T-helper 1 cell (primary cell): Measurements from ENCODE around the gene TMEM167A.

ENCODE experiments used
- DNase-seq, 5 donors: peaks; one replicate each; pipeline ENCODE4 v3.0.0-alpha.2; 2012 to 2020
- total RNA-seq, 4 donors: gene quantifications; one replicate each; lab custom pipeline; 2026; lab: John Stamatoyannopoulos, UW

Gene TMEM167A
- 44.1 to 65.2 (median 47.4) reads per million in 4 donors for total RNA-seq

DNA sequence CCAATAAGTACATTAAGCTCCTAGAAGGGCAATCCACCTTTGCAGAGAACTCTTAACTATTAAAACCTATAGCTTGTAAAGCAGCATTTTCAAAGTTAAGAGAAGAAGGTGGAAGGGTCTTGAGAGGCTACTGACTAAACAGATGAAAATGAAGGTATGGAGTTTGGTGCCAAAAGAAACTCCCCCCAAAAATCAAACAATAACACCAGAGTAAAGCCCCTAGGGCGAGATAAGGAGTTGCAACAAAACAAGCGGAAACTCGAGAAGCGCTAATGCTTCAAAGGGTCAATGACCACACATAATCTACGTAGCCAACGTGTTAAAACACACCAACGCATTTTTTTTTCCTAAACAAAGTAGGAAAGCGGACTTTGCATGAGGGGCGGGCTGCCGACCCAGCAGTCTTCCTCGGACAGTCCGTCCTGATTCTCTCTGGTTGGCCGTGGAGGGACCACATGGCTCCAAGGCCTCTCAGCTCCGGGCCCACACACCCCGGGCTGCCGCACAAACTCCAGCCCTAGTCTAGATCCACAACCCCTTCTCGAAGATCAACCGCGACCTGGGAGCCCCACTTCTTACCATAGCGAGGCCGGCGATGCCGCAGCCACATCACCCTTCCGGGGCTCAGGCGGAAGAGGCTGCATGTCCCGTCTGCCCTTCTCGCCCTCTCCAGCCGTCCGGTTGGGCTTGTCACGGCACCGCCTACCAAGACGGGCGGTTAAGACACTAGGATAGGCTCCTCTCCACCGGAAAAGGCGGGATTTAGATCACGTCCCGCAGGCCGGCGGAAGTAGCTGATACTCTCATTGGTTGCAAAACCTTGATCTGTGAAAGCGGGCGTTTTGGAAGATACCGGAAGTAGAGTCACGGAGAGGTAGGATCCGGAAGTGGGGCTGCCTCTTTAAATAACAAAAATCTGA, at the start of gene TMEM167A, which contains the start of gene XRCC4:
Gene TMEM167A (minus strand): TSS at position 653 of the 920 bp plus-strand sequence. CDS start 71 bp downstream, at position 582.
Gene XRCC4 (plus strand): TSS at position 806 of the 920 bp plus-strand sequence. CDS start 27,373 bp downstream, outside the sequence.
- peak; percentile 86 to 98 (median 91) for DNase-seq

DNA sequence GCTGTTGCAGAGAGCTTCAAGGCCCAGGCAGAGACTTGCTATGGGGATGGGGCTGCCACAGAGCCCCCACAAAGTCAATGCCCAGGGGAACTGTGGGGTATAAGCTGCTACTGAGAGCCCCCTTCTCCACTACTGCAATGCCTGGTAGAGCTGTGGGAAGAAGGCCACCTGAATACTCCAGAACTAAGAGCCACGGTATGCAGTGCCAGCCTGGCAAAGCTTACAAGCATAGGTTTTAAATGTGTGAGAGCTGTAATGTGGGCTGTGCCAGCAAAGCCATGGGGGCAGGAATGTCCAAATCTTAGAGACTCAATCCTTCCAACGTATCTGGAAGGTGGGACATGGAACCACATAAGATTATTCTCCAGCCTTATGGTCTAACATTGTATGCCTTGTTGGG, 49.3 kb upstream of the TMEM167A start:
- no peak for DNase-seq

- DNase-seq = no peak
Measured at GRCh38 chr5:83125560-83125959, 48.4 kb upstream of the TMEM167A start.

DNA sequence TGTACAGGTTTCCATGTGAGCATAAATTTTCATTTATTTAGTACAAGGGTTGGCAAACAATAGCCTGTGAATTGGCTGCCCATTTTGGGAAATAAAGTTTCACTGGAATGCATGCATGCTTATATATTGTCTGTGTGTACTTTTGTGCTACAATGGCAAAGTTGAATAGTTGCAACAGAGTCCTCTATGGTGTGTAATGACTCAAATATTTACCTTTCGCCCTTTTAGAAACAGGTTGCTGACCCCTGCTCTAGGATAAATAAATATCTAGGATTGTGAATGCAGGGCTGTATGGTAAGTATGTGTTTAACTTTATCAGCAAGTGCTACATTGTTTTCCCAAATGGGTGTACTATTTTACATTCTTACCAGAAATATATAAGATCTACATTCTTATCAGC, 47.4 kb upstream of the TMEM167A start:
- no peak for DNase-seq

DNA sequence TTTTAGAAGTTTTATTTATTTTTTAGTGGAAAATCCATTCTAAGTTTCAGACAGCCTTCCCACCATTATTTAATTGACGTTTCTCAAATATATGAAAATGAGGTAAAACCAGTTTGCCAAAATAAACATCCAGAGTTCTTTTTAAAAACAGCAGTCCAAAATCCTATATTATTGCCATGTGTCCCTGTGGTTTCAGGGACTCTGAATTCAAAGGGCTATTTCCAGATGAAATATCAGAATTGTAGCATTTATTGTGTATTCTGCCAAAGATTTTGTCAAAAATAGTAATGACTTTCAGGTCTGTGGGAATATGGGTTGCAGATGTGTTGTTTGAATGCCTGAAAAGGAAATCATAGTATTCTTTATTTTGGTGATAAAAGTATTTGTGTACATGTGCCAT, 41.8 kb upstream of the TMEM167A start:
- DNase-seq = no peak

DNA sequence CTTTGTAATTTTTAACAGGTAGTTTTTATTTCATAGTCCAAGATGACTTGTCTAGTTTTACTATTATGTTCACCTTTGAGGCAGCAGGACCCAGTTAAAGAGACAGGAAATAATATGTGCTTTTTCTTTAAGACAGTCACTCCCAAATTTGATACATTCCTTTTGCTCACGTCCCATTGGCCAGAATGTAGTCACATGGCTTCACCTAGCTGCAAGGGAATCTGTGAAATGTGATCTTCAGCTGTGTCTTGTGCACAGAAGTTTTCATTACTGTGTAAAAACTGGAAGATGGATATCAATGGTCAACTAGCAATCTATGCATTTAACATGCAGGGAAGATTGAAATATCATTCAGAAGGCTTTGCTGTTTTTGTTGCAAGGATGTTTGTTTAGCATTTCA, 41.3 kb upstream of the TMEM167A start:
- DNase-seq = no peak

DNA sequence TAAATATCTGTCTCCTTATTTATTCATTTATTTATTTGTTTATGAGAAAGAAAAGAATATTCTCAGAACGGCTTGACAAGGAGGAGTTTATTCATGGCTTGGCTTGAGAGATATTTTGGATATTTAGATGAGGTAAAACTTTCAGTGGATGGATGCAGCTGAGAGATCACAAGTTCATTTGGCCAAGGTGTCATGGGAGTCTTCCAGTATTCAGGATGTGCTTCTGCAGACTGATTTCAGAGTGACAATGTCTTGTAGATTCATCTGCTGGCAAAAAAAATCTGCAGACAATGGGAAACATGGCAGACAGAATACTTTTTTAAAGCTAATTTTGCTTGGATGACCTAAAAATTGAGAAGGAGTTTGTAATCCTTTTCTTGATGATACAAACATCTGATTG, 38.6 kb upstream of the TMEM167A start:
- DNase-seq = no peak

- no peak for DNase-seq
Measured at GRCh38 chr5:83109380-83109779, 32.2 kb upstream of the TMEM167A start.

GRCh38 chr5:83107692-83108420, 30.7 kb upstream of the TMEM167A start:
- DNase-seq = no peak

DNA sequence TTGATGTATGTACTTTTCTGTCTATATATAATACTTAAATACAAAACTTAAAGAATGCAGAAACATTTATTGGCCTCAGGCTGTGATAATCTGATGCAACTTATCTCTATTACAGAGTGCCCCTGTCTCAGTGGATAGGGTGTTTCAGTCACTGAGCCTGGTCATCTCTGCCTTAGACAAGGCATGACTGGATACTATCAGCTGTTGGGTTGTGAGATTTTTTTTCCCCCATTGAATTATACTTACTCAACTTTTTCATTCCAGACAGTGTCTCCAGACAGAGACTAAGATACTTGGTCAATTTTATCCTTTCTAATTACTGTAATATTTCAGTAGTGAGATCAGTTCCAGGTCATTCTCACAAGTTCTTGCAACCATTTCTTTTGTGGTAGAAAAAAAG, 26.8 kb upstream of the TMEM167A start:
- DNase-seq = no peak

DNA sequence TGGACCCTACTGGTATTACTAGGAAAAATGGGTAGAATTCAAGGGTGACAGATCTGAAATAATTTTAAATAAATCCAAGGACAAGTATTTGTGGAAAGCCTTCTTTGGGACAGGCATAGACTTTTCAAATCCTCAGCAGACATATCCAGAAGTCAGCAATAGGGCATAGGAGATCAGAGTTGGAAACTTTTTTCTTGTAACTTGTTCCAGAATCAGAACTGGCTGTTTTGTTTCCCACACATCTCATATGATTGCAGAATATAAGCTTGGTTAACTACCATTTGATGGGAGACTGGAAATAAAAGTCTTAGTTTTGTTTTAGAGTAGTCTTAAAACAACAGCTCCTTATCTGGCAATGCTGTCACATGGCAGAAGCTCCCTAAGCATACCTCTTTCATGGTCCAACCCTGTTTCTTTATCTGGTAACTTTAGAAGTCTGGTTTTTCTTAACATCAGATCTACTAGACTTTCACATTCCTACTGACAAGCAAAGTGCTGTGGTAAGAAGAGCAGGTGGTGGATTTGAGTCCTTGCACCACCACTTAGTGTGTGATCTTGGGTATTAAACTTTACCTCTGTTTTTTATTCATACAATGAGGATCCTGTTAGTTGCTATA, 25.3 kb upstream of the TMEM167A start:
- no peak for DNase-seq

- no peak for DNase-seq
Measured at GRCh38 chr5:83101514-83101913, 24.3 kb upstream of the TMEM167A start.

GRCh38 chr5:83099445-83099844, 22.3 kb upstream of the TMEM167A start:
- DNase-seq = no peak

- DNase-seq = no peak
Measured at GRCh38 chr5:83099001-83099400, 21.8 kb upstream of the TMEM167A start.

GRCh38 chr5:83097689-83098231, 20.6 kb upstream of the TMEM167A start:
- DNase-seq = no peak

DNA sequence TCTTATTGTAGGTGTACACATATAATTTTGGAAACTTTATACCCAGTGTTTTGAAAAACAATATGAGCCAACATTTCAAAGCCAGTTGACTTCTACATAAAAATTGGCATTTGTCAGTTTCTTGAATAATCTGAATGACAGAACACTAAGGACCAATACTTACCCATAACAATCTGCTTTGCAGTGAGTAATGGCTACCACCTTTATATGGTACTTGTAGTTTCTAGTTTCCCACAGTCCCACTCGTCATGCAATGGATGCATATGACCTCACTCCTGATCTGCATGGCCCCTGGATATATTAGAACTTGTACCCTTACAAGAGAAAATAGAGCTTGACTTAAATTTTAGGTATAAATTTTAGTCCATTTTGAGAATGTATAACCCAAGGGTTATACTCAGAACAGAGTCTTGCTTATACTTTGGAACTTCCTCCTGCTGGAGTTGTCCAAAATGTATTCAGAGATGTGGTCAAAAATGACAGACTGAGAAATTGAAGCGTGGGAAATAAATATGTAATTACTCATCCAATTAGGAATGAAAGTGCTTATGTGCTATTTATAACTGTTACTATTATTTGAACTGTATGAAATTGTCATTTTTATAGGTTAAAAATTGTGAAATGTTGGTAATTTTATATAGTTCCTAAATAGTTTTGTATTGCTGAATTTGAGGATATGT, 19.6 kb upstream of the TMEM167A start:
- no peak for DNase-seq

DNA sequence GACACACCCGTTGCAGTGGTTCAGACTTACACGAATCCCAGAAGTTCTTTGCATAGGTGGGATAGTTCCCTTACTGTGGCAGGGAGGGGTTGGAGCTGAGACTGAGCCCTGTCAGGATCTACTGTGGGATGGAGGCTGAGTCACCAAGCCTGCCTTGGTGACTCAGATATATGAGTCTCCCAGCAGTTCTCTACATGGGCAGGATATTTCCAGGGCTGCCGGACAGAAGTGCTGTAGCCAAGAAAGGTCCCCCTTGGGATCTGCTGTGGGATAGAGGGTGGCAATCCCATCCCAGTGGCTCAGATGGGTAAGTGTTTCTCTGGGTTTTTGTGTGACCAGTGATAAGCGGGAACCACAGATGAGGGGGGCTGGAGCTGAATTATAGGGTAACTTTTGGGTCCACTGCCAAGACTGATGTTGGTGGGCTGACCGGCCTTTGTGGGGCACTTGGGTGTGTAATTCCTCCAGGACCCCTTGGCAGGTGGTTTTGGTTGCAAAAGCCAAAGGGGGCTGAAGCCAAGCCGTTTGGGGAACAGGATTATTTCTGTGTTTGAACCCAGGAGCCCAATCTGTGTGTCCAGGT, 18.9 kb upstream of the TMEM167A start:
- DNase-seq = no peak

DNA sequence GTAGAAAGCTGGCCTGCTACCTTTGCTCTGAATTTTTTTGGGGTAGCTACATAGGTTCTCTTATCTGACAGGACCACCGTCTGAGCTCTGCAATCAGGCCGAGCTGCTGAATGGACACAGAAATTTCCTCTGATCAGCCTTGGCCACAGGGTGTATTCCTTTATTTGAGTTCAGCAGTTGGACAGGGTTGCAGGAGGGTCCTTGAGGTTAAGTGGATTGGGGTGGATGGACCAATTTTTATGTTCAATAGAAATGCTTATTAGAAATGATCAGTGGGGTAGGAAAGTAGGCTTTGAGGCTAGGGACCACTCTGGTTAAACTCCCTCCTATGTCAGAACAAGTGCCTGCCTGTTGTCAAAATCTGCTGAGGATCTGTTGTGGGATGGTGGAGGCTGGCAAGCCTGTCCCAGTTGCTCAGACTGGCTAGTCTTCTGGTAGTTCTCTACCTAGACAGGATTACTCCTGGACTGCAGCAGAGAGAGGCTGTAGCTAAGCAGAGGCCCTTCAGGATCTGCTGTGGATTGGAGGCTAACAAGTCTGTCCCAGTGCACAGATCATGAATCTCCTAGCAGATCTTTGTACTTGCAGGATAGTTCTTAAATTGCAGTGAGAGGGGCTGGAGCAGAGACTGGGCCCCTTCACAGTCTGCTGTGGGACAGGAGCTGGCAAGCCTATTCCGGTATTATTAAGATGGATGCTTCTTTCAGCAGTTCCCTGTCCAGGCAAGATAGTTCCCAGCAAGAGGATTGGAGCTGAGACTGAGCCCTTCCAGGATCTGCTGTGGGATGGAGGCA, 18.2 kb upstream of the TMEM167A start:
- DNase-seq = no peak

- no peak for DNase-seq
Measured at GRCh38 chr5:83093692-83094091, 16.5 kb upstream of the TMEM167A start.

DNA sequence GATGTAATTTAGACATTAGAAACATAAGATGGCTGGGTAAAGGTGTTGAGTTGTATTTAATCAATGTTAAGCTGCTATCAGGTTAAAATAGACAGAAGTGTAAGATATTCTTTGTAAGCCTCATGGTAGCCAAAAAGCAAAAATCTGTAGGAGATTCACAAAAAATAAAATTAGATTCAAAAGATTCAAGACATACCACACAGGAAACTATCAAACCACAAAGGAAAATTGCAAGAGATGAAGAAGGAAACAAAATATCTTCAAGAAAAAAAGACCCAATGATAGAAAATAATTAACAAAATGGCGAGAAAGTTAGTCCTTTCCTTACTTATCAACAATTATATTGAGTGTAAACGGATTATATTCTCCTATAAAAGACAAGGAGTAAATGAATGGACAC, 15.4 kb upstream of the TMEM167A start:
- no peak for DNase-seq

DNA sequence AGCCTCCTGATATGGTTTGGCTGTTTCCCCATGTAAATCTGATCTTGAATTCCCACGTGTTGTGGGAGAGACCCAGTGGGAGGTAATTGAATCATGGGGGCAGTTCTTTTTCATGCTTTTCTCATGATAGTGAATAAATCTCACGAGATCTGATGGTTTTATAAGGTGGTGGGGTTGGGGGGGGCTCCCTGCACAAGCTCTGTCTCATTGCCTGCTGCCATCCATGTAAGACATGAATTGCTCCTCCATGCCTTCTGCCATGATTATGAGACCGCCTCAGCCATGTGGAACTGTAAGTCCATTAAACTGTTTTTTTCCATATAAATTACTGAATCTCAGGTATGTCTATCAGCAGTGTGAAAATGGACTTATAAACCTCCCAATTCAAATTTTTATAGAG, 13.0 kb upstream of the TMEM167A start:
- no peak for DNase-seq
